Lower leg skin (tissue), 4 donors: Measurements from ENCODE around the gene PCDH17. TPM values are rescaled to one million over a fixed set of nuclear protein-coding genes. Genes with fewer than 3 reads are reported as not detected.

Source experiments
- DNase-seq, 2 donors: peaks; one replicate each; pipeline ENCODE4 v3.0.0-alpha.2; 2019; ENCODE audit warnings: low spot score in 2 of 2
- H3K4me3 ChIP-seq: fragments of 200-600 bp; sonication (generic); 2 replicates; pipeline ENCODE4 v1.5.1; 2017; ENCODE audit warnings: mild to moderate bottlenecking, low read depth; ENCODE audit not compliant: poor library complexity, severe bottlenecking
- POLR2A ChIP-seq, 2 donors: fragments of 450-650 bp; IDR thresholded peaks; one replicate each; pipeline ENCODE4 v1.6.1; 2016 to 2017; ENCODE audit warnings: antibody characterized with exemption in 2 of 2, mild to moderate bottlenecking in 1 of 2, moderate library complexity in 1 of 2
- WGBS, 2 donors: methylation state at CpG; one replicate each; pipeline ENCODE4 v1.1.5; 2018; 5-methylcytosine and 5-hydroxymethylcytosine counted together
- intact Hi-C: fragments of 100-400 bp; cut with DNase I; formaldehyde crosslinking; loops from one replicate; pipeline ENCODE4 v1.15.0; 2023; ENCODE audit warnings: low total_unique reads
- total RNA-seq, 4 donors: library from RNA; depleted of rRNA; stranded (reverse); fragments of >200 nt; gene quantifications; one replicate each; pipeline ENCODE4 v1.1.0, GENCODE V29; 2016
- TF ChIP-seq, protein P1 (sequence below), 3 donors: fragments of 450-650 bp; IDR thresholded peaks; one replicate each; pipeline ENCODE4 v1.5.1; 2016; ENCODE audit warnings: antibody characterized with exemption in 3 of 3, mild to moderate bottlenecking in 3 of 3, moderate library complexity in 2 of 3

The PCDH17 gene
- 1 to 10 TPM in 3 of 4 donors, under 1 TPM in 1; 0.17 to 1.6 (median 1.2) TPM for total RNA-seq

DNA sequence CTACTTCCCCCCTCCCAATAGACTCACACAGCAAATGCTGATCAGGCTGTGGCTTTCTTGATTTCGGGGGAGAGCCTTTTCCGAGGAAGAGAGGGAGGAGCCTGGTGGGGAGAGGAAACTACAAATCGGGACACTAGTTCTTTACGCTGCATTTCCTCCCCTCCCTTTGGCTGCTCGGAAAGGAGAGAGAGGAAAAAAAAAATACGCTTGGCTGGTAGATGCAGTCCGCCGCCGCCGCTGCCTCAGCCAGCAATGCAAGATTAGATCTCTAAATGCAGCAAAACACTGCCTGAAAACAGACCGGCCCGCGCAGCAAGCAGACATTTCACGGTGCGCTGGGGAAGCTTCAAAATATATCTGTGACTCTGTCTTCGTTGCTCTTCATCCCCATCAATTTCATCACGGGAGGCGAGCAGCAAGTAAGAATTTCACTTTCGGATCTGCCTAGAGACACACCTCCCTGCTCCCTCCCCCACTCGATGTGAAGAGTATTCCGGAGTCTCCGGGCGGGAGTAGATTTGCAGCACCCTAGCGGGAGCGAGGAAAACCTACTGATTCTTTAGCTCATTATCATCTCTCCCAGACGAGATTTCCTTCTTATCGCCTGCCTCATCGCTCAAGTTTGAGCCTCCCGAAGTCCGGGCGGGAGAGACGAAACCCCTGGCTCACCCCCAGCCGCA is at the start of gene PCDH17:
Gene PCDH17 (plus strand): TSS at position 149 of the 680 bp plus-strand sequence. CDS start 803 bp downstream, outside the sequence.
- no peak for DNase-seq
- intact Hi-C loops = no loop called here
- H3K4me3 ChIP-seq = peak within 1 kb of the TSS; percentile 1
- 0 to 1% methylated on average over 33 of the region's 33 CpGs for WGBS, 2 donors
- TF ChIP-seq POLR2A (IDR thresholded peaks at IDR 0.05) = no peak
- TF ChIP-seq, protein P1, sequence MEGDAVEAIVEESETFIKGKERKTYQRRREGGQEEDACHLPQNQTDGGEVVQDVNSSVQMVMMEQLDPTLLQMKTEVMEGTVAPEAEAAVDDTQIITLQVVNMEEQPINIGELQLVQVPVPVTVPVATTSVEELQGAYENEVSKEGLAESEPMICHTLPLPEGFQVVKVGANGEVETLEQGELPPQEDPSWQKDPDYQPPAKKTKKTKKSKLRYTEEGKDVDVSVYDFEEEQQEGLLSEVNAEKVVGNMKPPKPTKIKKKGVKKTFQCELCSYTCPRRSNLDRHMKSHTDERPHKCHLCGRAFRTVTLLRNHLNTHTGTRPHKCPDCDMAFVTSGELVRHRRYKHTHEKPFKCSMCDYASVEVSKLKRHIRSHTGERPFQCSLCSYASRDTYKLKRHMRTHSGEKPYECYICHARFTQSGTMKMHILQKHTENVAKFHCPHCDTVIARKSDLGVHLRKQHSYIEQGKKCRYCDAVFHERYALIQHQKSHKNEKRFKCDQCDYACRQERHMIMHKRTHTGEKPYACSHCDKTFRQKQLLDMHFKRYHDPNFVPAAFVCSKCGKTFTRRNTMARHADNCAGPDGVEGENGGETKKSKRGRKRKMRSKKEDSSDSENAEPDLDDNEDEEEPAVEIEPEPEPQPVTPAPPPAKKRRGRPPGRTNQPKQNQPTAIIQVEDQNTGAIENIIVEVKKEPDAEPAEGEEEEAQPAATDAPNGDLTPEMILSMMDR (IDR thresholded peaks at IDR 0.05) = no peak

DNA sequence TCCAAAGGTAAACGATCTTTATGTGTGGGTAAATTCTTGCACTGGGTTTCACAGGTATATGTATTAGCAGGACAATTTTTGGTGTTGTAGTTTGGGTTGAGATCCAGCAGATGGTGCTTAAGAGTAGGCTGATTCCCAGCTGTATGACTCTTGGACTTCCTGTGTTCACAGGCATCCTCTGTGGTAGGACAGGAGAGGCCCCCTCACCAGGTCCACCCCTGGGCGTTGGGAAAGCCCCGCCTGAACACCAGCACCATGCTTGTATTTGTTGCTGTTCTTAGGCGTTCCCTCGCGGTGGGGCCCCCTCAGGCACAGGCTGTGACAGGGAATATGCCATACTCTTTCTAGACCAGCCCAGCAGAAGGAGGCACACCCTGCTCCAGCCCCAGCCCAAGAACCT is 49.5 kb upstream of the PCDH17 start:
- 70 to 84% methylated on average over 6 of the region's 6 CpGs for WGBS, 2 donors
- DNase-seq = no peak
- intact Hi-C loops = no loop called here
- H3K4me3 ChIP-seq = no peak overlapping the region
- TF ChIP-seq POLR2A (IDR thresholded peaks at IDR 0.05) = no peak
- TF ChIP-seq, protein P1 (IDR thresholded peaks at IDR 0.05) = no peak

DNA sequence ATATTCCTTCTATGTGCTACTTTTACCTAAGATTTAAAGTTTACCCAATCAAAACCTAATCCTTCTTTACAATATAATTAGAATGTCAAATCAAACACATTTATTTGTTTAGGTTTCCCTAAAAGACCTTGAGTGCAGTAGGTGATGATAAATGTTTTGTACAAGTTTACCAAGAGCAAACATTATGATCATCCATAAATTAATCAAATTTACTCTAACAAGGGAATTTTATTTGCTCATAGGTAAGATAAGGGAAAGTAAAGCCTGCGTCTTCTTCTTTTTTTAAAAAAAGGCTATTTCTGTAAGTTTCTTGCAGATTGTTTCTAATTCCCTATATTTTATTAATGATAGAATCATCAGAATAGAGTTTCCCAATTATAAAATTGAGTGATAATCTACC is 48.0 kb upstream of the PCDH17 start:
- intact Hi-C loops = no loop called here
- no peak overlapping the region for H3K4me3 ChIP-seq
- DNase-seq = no peak
- WGBS, 2 donors = 79 to 81% methylated on average over 1 of the region's 1 CpG
- TF ChIP-seq POLR2A (IDR thresholded peaks at IDR 0.05) = no peak
- TF ChIP-seq, protein P1 (IDR thresholded peaks at IDR 0.05) = no peak

GRCh38 chr13:57588639-57589038 is 42.9 kb upstream of the PCDH17 start:
- H3K4me3 ChIP-seq = no peak overlapping the region
- TF ChIP-seq POLR2A (IDR thresholded peaks at IDR 0.05) = no peak
- TF ChIP-seq, protein P1 (IDR thresholded peaks at IDR 0.05) = no peak
- intact Hi-C loops = no loop called here
- no peak for DNase-seq
- 90 to 94% methylated on average over 3 of the region's 3 CpGs for WGBS, 2 donors

DNA sequence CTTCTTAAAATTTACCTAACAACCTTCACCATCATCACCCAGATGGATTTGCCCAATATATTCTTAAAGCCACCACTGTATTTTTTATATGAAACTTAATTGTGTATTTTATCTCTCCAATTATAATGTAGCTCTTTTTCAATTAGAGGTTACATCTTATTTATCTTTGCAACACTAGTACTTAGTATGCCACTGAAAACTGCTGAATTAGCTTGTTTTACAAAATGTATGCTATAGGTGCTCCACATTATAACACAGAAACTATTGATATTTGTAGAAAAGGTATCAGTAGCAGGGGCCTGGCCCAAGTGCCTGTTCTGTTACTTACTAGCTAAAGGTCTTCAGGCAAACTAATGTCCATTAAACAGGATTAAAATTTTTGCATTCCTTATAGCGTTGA is 35.8 kb upstream of the PCDH17 start:
- intact Hi-C loops = no loop called here
- WGBS, 2 donors = 63 to 83% methylated on average over 1 of the region's 1 CpG
- H3K4me3 ChIP-seq = no peak overlapping the region
- TF ChIP-seq, protein P1 (IDR thresholded peaks at IDR 0.05) = no peak
- TF ChIP-seq POLR2A (IDR thresholded peaks at IDR 0.05) = no peak
- DNase-seq = no peak

DNA sequence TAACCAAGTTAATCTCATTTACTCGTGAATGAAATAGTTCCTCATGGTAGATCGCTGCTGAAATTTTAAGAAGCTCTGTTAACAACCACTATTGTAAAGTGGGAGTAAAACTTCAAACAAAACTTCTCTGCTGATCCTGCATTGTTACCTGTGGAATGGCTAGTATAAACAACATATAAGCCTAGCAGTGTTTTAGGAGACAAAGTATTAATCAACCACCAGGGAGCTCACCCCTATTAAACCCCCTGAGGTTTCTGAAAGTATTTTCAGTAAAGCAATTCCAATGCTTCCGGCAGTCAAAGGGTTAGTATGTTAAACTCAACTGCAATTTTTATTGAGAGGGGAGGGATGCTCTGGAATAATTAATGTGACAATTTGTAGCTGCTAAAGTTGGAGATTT is 30.0 kb upstream of the PCDH17 start:
- no peak overlapping the region for H3K4me3 ChIP-seq
- DNase-seq = no peak
- WGBS, 2 donors = 41 to 43% methylated on average over 3 of the region's 3 CpGs
- intact Hi-C loops = no loop called here
- TF ChIP-seq POLR2A (IDR thresholded peaks at IDR 0.05) = no peak
- TF ChIP-seq, protein P1 (IDR thresholded peaks at IDR 0.05) = no peak
